HepG2 (cell line): ENCODE data around the gene LPXN. TPM values are rescaled to one million over a fixed set of nuclear protein-coding genes. Genes with fewer than 3 reads are reported as not detected.

Source experiments
- ATAC-seq: fragments of 200-7000 bp; cut with Tn5 transposase; 3 replicates; pipeline ENCODE4 v1.9.1; 2020; ENCODE audit warnings: mild to moderate bottlenecking, moderate library complexity
- BruUV-seq: library from RNA; stranded (reverse); fragments of 400-500 nt; replicated peaks from 2 replicates; lab custom pipeline; 2021; lab: Mats Ljungman, UMichigan
- CTCF ChIA-PET: fragments of 300-600 bp; formaldehyde crosslinking; extraction: SDS; loops from one replicate; lab custom pipeline; 2021; ENCODE audit warnings: low total read pairs, inconsistent platforms, low intra/inter-chr PET ratio; lab: Yijun Ruan, JAX
- POLR2A ChIA-PET: fragments of 350-600 bp; sonication (Branson Sonifier 250); formaldehyde crosslinking; loops from one replicate; lab custom pipeline; 2020; ENCODE audit warnings: antibody characterized with exemption, inconsistent platforms; lab: Yijun Ruan, JAX
- DNase-seq: peaks from one replicate; pipeline ENCODE4 v3.0.0-alpha.2; 2015; ENCODE audit warnings: low spot score
- FAIRE-seq: peaks from 3 replicates; lab custom pipeline; 2011; peaks lifted over from hg19 to GRCh38; lab: Jason Lieb, UNC
- H2AFZ ChIP-seq: one replicate; pipeline ENCODE4 v1.6.1; 2011; ENCODE audit warnings: low read length, inconsistent platforms
- H3K27ac ChIP-seq: fragments of 300-600 bp; 3 replicates; pipeline ENCODE4 v1.8.0; 2011; ENCODE audit warnings: mixed run types, mild to moderate bottlenecking, mixed read lengths, low read length, inconsistent platforms; ENCODE audit not compliant: insufficient read depth; ENCODE audit errors: extremely low read length
- H3K27me3 ChIP-seq, 2 experiments: fragments of 200-600 bp in 1 of 2; 2 replicates in 1 of 2; 3 replicates in 1 of 2; pipeline versions ENCODE4 v1.6.0 to v1.8.0; 2011; ENCODE audit warnings: low read length in 2 of 2, mild to moderate bottlenecking in 2 of 2, moderate library complexity in 2 of 2, inconsistent platforms in 1 of 2; ENCODE audit not compliant: insufficient read depth in 2 of 2, control insufficient read depth in 1 of 2
- H3K36me3 ChIP-seq, 2 experiments: fragments of 200-600 bp in 1 of 2; replicated peaks in 1 of 2; 2 replicates in 1 of 2; 3 replicates in 1 of 2; pipeline versions ENCODE4 v1.5.1 to v1.8.0; 2011; ENCODE audit warnings: low read length in 2 of 2, inconsistent platforms in 1 of 2; ENCODE audit not compliant: insufficient read depth in 2 of 2, control insufficient read depth in 1 of 2
- H3K4me1 ChIP-seq: 2 replicates; pipeline ENCODE4 v1.5.1; 2012; ENCODE audit warnings: low read length, inconsistent platforms; ENCODE audit not compliant: insufficient read depth
- H3K4me2 ChIP-seq: 2 replicates; pipeline ENCODE4 v1.6.0; 2011; ENCODE audit warnings: low read depth, low read length, inconsistent platforms
- H3K4me3 ChIP-seq, 3 experiments: fragments of 200-600 bp in 1 of 3; sonication (generic), shearing (Covaris generic) in 1 of 3; replicated peaks in 1 of 3; 2 replicates each; pipeline ENCODE4 v1.5.1; 2011 to 2016; ENCODE audit warnings: low read length in 3 of 3, inconsistent platforms in 2 of 3, low read depth in 2 of 3, mild to moderate bottlenecking in 2 of 3, control low read depth in 1 of 3, mixed read lengths in 1 of 3; ENCODE audit not compliant: insufficient read depth in 1 of 3
- H3K79me2 ChIP-seq: one replicate; pipeline ENCODE4 v1.6.1; 2011; ENCODE audit warnings: low read length, inconsistent platforms; ENCODE audit not compliant: insufficient read depth
- H3K9ac ChIP-seq: 2 replicates; pipeline ENCODE4 v1.6.0; 2011; ENCODE audit warnings: mild to moderate bottlenecking, low read depth, low read length, inconsistent platforms; ENCODE audit not compliant: insufficient read depth
- H3K9me3 ChIP-seq: 2 replicates; pipeline ENCODE4 v1.5.1; 2012; ENCODE audit warnings: mild to moderate bottlenecking, low read length
- H4K20me1 ChIP-seq: 2 replicates; pipeline ENCODE4 v1.6.0; 2011; ENCODE audit warnings: inconsistent platforms, mild to moderate bottlenecking, low read length, moderate library complexity; ENCODE audit not compliant: insufficient read depth
- CSRNP2 ChIP-seq: sonication (generic); formaldehyde crosslinking; conservative IDR thresholded peaks from 2 replicates; pipeline ENCODE4 v1.8.0; 2022; ENCODE audit warnings: low read depth, missing genetic modification reagents
- GATAD2A ChIP-seq: IDR thresholded peaks from 2 replicates; pipeline ENCODE4 v1.6.1; 2016
- HIC2 ChIP-seq: sonication (generic); formaldehyde crosslinking; IDR thresholded peaks from 2 replicates; pipeline ENCODE4 v1.9.0; 2022; ENCODE audit warnings: low read depth, missing genetic modification reagents
- HNF4A ChIP-seq: sonication (generic); formaldehyde crosslinking; IDR thresholded peaks from 2 replicates; pipeline ENCODE4 v1.4.0; 2020; ENCODE audit warnings: missing genetic modification reagents
- IRX3 ChIP-seq: sonication (generic); formaldehyde crosslinking; IDR thresholded peaks from 2 replicates; pipeline ENCODE4 v1.8.1; 2023; ENCODE audit warnings: mild to moderate bottlenecking, low read depth, missing genetic modification reagents, borderline replicate concordance
- POLR2G ChIP-seq: fragments of 200-400 bp; formaldehyde crosslinking; IDR thresholded peaks from 2 replicates; pipeline ENCODE4 v1.6.1; 2018; ENCODE audit warnings: mild to moderate bottlenecking, low read depth, low read length, moderate library complexity
- RAD21 ChIP-seq: fragments of 450-650 bp; formaldehyde crosslinking; IDR thresholded peaks from 2 replicates; pipeline ENCODE4 v1.5.0; 2020; ENCODE audit warnings: mild to moderate bottlenecking
- RFXANK ChIP-seq: IDR thresholded peaks from 2 replicates; pipeline ENCODE4 v1.6.1; 2016
- SATB2 ChIP-seq: sonication (generic); formaldehyde crosslinking; IDR thresholded peaks from 2 replicates; pipeline ENCODE4 v1.5.0; 2020; ENCODE audit warnings: missing genetic modification reagents
- SMC3 ChIP-seq: IDR thresholded peaks from 2 replicates; pipeline ENCODE4 v1.6.1; 2011; ENCODE audit warnings: low read length, improper control_type of control experiment
- STAG1 ChIP-seq: sonication (generic); formaldehyde crosslinking; IDR thresholded peaks from 2 replicates; pipeline ENCODE4 v1.4.0; 2020; ENCODE audit warnings: missing genetic modification reagents
- U2AF1 ChIP-seq: fragments of 200-400 bp; formaldehyde crosslinking; optimal IDR thresholded peaks from 2 replicates; pipeline ENCODE3; 2017; ENCODE audit warnings: mild to moderate bottlenecking, low read depth, low read length
- ZBTB21 ChIP-seq: sonication (generic); formaldehyde crosslinking; IDR thresholded peaks from 2 replicates; pipeline ENCODE4 v1.4.0; 2020; ENCODE audit warnings: missing genetic modification reagents
- ZEB1 ChIP-seq: IDR thresholded peaks from 2 replicates; pipeline ENCODE4 v1.6.1; 2012; ENCODE audit warnings: mild to moderate bottlenecking, low read depth, inconsistent platforms; ENCODE audit not compliant: insufficient replicate concordance
- ZKSCAN8 ChIP-seq: IDR thresholded peaks from 2 replicates; pipeline ENCODE4 v1.6.1; 2016; ENCODE audit warnings: borderline replicate concordance, missing genetic modification reagents, missing compliant biosample characterization
- ZMYM4 ChIP-seq: sonication (generic); formaldehyde crosslinking; IDR thresholded peaks from 2 replicates; pipeline ENCODE4 v1.8.1; 2023; ENCODE audit warnings: mild to moderate bottlenecking, missing genetic modification reagents
- ZNF12 ChIP-seq: sonication (generic); formaldehyde crosslinking; IDR thresholded peaks from 2 replicates; pipeline ENCODE4 v1.5.0; 2020; ENCODE audit warnings: missing genetic modification reagents
- WGBS: methylation state at CpG from one replicate; pipeline ENCODE4 v1.1.6; 2017; ENCODE audit warnings: low lambda C conversion rate; 5-methylcytosine and 5-hydroxymethylcytosine counted together
- in situ Hi-C: cut with HindIII; loops from 2 replicates; pipeline ENCODE4 v1.10.0; 2017; ENCODE audit warnings: low pct_unique_long_range_greater_than_20kb; ENCODE audit not compliant: extremely low pct_ligation_motif_present
- intact Hi-C: fragments of 100-400 bp; cut with micrococcal nuclease; formaldehyde crosslinking; loops from one replicate; pipeline ENCODE4 v1.10.0; 2022; ENCODE audit not compliant: unreplicated experiment
- polyA plus RNA-seq, 8 experiments: library from polyadenylated mRNA; depleted of rRNA in 3 of 8; stranded (reverse) in 7 of 8; unstranded in 1 of 8; fragments of >200 nt; fragmentation: Illumina TruSeq in 4 of 8; extraction: Trizol in 4 of 8; gene quantifications; 2 replicates each; pipeline versions ENCODE4 v1.2.1 to v1.2.3, GENCODE V29; 2011 to 2016; ENCODE audit warnings: low read depth in 4 of 8, missing spikeins in 1 of 8, mixed read lengths in 1 of 8; ENCODE audit not compliant: insufficient read depth in 1 of 8
- total RNA-seq, 5 experiments: library from RNA; depleted of rRNA; stranded (reverse); fragments of >200 nt; fragmentation: Illumina TruSeq; extraction: Trizol; gene quantifications; 2 replicates each; pipeline ENCODE4 v1.2.3, GENCODE V29; 2016; ENCODE audit warnings: low read depth in 1 of 5
- TF ChIP-seq, protein P1 (sequence below): sonication (generic); formaldehyde crosslinking; IDR thresholded peaks from 2 replicates; pipeline ENCODE4 v1.5.0; 2020; ENCODE audit warnings: mild to moderate bottlenecking, missing genetic modification reagents
- TF ChIP-seq, protein P2 (sequence below): sonication (generic); formaldehyde crosslinking; IDR thresholded peaks from 2 replicates; pipeline ENCODE4 v1.5.0; 2020; ENCODE audit warnings: mild to moderate bottlenecking, missing genetic modification reagents, moderate library complexity

The LPXN gene
- total and polyA plus RNA-seq, 2 of the 13 experiments (the other 11 are each of a cell fraction or from before 2014, with no cell fraction given): 1.7 to 3.5 TPM

DNA sequence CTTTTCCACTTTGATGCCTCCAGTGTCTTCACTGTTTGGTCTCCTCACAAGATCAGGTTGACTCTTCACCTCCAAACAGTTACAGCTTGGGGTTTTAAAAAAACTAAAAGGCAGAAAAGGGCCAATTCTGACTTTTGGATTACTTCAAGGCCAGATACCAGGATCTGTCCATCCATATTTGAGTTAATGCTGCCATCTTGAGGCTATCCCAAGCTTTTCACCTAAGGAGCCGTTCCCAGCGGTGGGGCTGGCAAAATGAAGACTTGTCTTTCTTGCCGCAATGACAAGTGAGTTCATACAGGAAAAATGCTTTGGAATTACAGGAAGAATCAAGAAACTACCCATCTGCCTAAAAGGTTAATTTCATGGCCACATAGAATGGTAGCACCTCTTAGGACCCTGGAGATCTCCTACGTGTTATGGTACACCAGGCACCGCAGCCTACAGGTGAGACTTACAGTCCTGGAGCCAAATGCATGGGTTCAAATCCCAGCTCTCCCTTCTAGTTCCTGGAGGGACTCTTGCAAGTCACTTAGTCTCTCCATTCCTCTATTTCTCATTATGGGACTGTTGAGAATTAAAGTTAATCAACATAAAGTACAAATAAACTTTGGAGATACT, 61.8 kb downstream of the LPXN start:
- in situ Hi-C loops (loop anchor here (10.0 to 25.0 kb wide), 5 partner anchors 102 to 949 kb away; partner anchors contain the start of genes CLP1, OR5B3, SELENOH and UBE2L6), intact Hi-C loops (loop anchor here (5.0 to 10.0 kb wide), 3 partner anchors 119 to 712 kb away; no protein-coding TSS in a partner anchor)
- BruUV-seq: no TSS peak
- Histone ChIP-seq H3K27me3 (peaks cover 0 to 5% of the 10 kb centered on the region in 2 experiments; a peak in 1 of 5 replicates), H3K4me3 (no peak overlapping the region), H4K20me1 (no peaks in the 10 kb centered on the region), H3K4me1 (peaks cover 12% of the 10 kb centered on the region), H3K36me3 (no peaks in the 10 kb centered on the region), H3K27ac (no peak overlapping the region), H3K4me2 (no peak overlapping the region), H3K9me3 (no peaks in the 10 kb centered on the region), H3K9ac (no peak overlapping the region), H2AFZ (no peak overlapping the region), H3K79me2 (no peaks in the 10 kb centered on the region)
- WGBS: 31% methylated on average over 5 of the region's 5 CpGs
- POLR2A ChIA-PET: no interaction called here
- ATAC-seq (peak; percentile 87), FAIRE-seq (peak; percentile 86), DNase-seq (peak; percentile 51)
- CTCF ChIA-PET: interaction anchor here (1.0 to 1.5 kb wide), 2 partner anchors 762 to 1057 kb away, joined by 3 to 5 read pairs; partner anchors contain the start of gene BTBD18
- no peak for TF ChIP-seq ZKSCAN8 (CRISPR knock-in tag)
- peak; percentile 95 for TF ChIP-seq STAG1 (CRISPR knock-in tag)
- TF ChIP-seq GATAD2A (CRISPR knock-in tag): no peak
- no peak for TF ChIP-seq ZBTB21
- peak; percentile 67 for TF ChIP-seq SMC3
- no peak for TF ChIP-seq RFXANK
- no peak for TF ChIP-seq HNF4A (CRISPR knock-in tag)
- 0 out of 2 replicates have a peak, but pooled peaks have one; percentile 16 for TF ChIP-seq ZMYM4 (CRISPR knock-in tag)
- no peak for TF ChIP-seq SATB2 (CRISPR knock-in tag)
- no peak for TF ChIP-seq U2AF1
- TF ChIP-seq ZNF12 (CRISPR knock-in tag): 0 out of 2 replicates have a peak, but pooled peaks have one; percentile 22
- no peak for TF ChIP-seq IRX3 (CRISPR knock-in tag)
- TF ChIP-seq, protein P1, sequence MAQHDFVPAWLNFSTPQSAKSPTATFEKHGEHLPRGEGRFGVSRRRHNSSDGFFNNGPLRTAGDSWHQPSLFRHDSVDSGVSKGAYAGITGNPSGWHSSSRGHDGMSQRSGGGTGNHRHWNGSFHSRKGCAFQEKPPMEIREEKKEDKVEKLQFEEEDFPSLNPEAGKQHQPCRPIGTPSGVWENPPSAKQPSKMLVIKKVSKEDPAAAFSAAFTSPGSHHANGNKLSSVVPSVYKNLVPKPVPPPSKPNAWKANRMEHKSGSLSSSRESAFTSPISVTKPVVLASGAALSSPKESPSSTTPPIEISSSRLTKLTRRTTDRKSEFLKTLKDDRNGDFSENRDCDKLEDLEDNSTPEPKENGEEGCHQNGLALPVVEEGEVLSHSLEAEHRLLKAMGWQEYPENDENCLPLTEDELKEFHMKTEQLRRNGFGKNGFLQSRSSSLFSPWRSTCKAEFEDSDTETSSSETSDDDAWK: no peak
- TF ChIP-seq HIC2: no peak
- no peak for TF ChIP-seq POLR2G
- TF ChIP-seq RAD21 (CRISPR knock-in tag): peak; percentile 37; the same call in 1 of the 2 replicates
- TF ChIP-seq, protein P2, sequence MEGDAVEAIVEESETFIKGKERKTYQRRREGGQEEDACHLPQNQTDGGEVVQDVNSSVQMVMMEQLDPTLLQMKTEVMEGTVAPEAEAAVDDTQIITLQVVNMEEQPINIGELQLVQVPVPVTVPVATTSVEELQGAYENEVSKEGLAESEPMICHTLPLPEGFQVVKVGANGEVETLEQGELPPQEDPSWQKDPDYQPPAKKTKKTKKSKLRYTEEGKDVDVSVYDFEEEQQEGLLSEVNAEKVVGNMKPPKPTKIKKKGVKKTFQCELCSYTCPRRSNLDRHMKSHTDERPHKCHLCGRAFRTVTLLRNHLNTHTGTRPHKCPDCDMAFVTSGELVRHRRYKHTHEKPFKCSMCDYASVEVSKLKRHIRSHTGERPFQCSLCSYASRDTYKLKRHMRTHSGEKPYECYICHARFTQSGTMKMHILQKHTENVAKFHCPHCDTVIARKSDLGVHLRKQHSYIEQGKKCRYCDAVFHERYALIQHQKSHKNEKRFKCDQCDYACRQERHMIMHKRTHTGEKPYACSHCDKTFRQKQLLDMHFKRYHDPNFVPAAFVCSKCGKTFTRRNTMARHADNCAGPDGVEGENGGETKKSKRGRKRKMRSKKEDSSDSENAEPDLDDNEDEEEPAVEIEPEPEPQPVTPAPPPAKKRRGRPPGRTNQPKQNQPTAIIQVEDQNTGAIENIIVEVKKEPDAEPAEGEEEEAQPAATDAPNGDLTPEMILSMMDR (CRISPR knock-in tag): peak; percentile 82
- TF ChIP-seq CSRNP2 (CRISPR knock-in tag): no peak
- no peak for TF ChIP-seq ZEB1
